ENCODE results near the gene TMEM69.
"Not testable (repeated sequence)": the region's sequence is repeated elsewhere in the genome, so short reads cannot be mapped to it uniquely, and the experiment has no call there.

TMEM69 gene

DNA sequence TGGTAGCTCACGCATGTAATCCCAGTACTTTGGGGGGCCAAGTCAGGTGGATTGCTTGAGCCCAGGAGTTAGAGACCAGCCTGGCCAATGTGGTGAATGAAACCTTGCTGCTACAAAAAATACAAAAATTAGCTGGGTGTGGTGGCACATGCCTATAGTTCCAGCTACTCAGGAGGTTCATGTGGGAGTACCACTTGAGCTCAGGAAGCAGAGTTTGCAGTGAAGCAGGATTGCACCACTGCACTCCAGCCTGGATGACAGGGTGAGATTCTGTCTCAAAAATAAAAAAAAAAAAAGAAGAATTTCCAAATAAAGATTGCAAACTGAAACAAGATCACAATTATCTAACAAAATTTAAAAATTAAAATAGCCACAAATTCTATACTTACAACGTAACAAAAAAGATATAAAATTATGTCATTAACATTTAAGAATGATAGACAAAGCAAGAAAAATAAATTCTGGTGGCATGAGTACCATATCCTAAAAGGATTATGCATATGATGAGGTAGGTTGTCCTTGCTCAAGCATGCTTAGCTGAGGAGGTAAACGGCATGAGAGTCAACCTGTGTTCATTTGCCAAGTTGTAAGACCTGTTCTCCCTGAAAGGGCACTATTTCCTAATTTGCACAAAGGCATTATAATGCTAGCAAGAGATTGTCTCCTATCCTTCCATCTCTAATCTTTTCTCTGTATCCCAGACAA, 42.2 kb downstream of the TMEM69 start:
- no peak for TF ChIP-seq CTCF (IDR thresholded peaks at IDR 0.05; ENCODE audit: extremely low read depth, insufficient read depth, missing control alignments)
- in situ Hi-C loops (cut with MboI; ENCODE audit: low pct_unique_long_range_greater_than_20kb, low sequenced_read_pairs, unreplicated experiment) = no loop called here
- no peak for DNase-seq (ENCODE audit: low spot score)

GRCh38 chr1:45730780-45731319, 42.9 kb downstream of the TMEM69 start:
- in situ Hi-C loops (cut with MboI; ENCODE audit: low pct_unique_long_range_greater_than_20kb, low sequenced_read_pairs, unreplicated experiment) = no loop called here
- TF ChIP-seq CTCF (IDR thresholded peaks at IDR 0.05; ENCODE audit: extremely low read depth, insufficient read depth, missing control alignments) = no peak
- no peak for DNase-seq (ENCODE audit: low spot score)

- no peak for DNase-seq (ENCODE audit: low spot score)
- TF ChIP-seq CTCF (IDR thresholded peaks at IDR 0.05; ENCODE audit: extremely low read depth, insufficient read depth, missing control alignments) = no peak
- in situ Hi-C loops (cut with MboI; ENCODE audit: low pct_unique_long_range_greater_than_20kb, low sequenced_read_pairs, unreplicated experiment) = no loop called here
These were observed 51.2 kb downstream of the TMEM69 start for GRCh38 chr1:45739137-45739536.

GRCh38 chr1:45739641-45740156, 51.7 kb downstream of the TMEM69 start:
- in situ Hi-C loops (cut with MboI; ENCODE audit: low pct_unique_long_range_greater_than_20kb, low sequenced_read_pairs, unreplicated experiment); DNase-seq (ENCODE audit: low spot score): not testable (repeated sequence)
